HEK293 (cell line): ENCODE results near the gene POLR3E.

Experiments
- GLIS1 ChIP-seq: fragments of 450-650 bp; formaldehyde crosslinking; IDR thresholded peaks from 2 replicates; pipeline ENCODE4 v1.5.1; 2016; ENCODE audit warnings: missing biosample characterization, missing genetic modification characterization
- HOXA7 ChIP-seq: sonication (generic); formaldehyde crosslinking; IDR thresholded peaks from 2 replicates; pipeline ENCODE4 v1.8.1; 2022; ENCODE audit warnings: missing genetic modification reagents, borderline replicate concordance
- KLF16 ChIP-seq: fragments of 450-650 bp; formaldehyde crosslinking; IDR thresholded peaks from 2 replicates; pipeline ENCODE4 v1.5.1; 2017; ENCODE audit warnings: missing biosample characterization, missing genetic modification characterization
- PRDM10 ChIP-seq: fragments of 450-650 bp; formaldehyde crosslinking; IDR thresholded peaks from 2 replicates; pipeline ENCODE4 v1.5.1; 2016; ENCODE audit warnings: missing biosample characterization, missing genetic modification characterization
- SCRT2 ChIP-seq: fragments of 450-650 bp; formaldehyde crosslinking; IDR thresholded peaks from 2 replicates; pipeline ENCODE4 v1.5.1; 2016; ENCODE audit warnings: missing biosample characterization, missing genetic modification characterization
- TRIM28 ChIP-seq: IDR thresholded peaks from 2 replicates; pipeline ENCODE4 v1.6.1; 2011; ENCODE audit warnings: low read length, control low read depth, borderline replicate concordance
- TSHZ1 ChIP-seq: fragments of 450-650 bp; formaldehyde crosslinking; IDR thresholded peaks from 2 replicates; pipeline ENCODE4 v1.5.1; 2016; ENCODE audit warnings: missing biosample characterization, missing genetic modification characterization, borderline replicate concordance
- ZBTB21 ChIP-seq: fragments of 450-650 bp; formaldehyde crosslinking; IDR thresholded peaks from 2 replicates; pipeline ENCODE4 v1.5.1; 2017; ENCODE audit warnings: missing biosample characterization, missing genetic modification characterization
- ZBTB7A ChIP-seq: fragments of 450-650 bp; formaldehyde crosslinking; IDR thresholded peaks from 2 replicates; pipeline ENCODE4 v1.5.1; 2016; ENCODE audit warnings: low read depth, missing biosample characterization, missing genetic modification characterization
- ZNF121 ChIP-seq: fragments of 450-650 bp; formaldehyde crosslinking; IDR thresholded peaks from 2 replicates; pipeline ENCODE4 v1.5.1; 2016; ENCODE audit warnings: missing biosample characterization, missing genetic modification characterization
- ZNF16 ChIP-seq: fragments of 450-650 bp; formaldehyde crosslinking; IDR thresholded peaks from 2 replicates; pipeline ENCODE4 v1.5.1; 2016; ENCODE audit warnings: low read depth, missing biosample characterization, missing genetic modification characterization
- ZNF2 ChIP-seq: fragments of 450-650 bp; formaldehyde crosslinking; IDR thresholded peaks from 2 replicates; pipeline ENCODE4 v1.5.1; 2016; ENCODE audit warnings: missing biosample characterization, missing genetic modification characterization
- ZNF202 ChIP-seq: fragments of 450-650 bp; formaldehyde crosslinking; IDR thresholded peaks from 2 replicates; pipeline ENCODE4 v1.5.1; 2016; ENCODE audit warnings: missing biosample characterization, missing genetic modification characterization, borderline replicate concordance
- ZNF324 ChIP-seq: fragments of 450-650 bp; formaldehyde crosslinking; IDR thresholded peaks from 2 replicates; pipeline ENCODE4 v1.5.1; 2016; ENCODE audit warnings: missing biosample characterization, missing genetic modification characterization
- ZNF473 ChIP-seq: fragments of 450-650 bp; formaldehyde crosslinking; IDR thresholded peaks from 2 replicates; pipeline ENCODE4 v1.5.1; 2017; ENCODE audit warnings: missing biosample characterization, missing genetic modification characterization
- ZNF558 ChIP-seq: fragments of 450-650 bp; formaldehyde crosslinking; IDR thresholded peaks from 2 replicates; pipeline ENCODE4 v1.5.1; 2016; ENCODE audit warnings: missing biosample characterization, missing genetic modification characterization
- ZNF785 ChIP-seq: fragments of 450-650 bp; formaldehyde crosslinking; IDR thresholded peaks from 2 replicates; pipeline ENCODE4 v1.5.1; 2016; ENCODE audit warnings: missing biosample characterization, missing genetic modification characterization
- ZNF843 ChIP-seq: fragments of 450-650 bp; formaldehyde crosslinking; IDR thresholded peaks from 2 replicates; pipeline ENCODE4 v1.5.1; 2016; ENCODE audit warnings: missing biosample characterization, missing genetic modification characterization
- ZSCAN16 ChIP-seq: fragments of 450-650 bp; formaldehyde crosslinking; IDR thresholded peaks from 2 replicates; pipeline ENCODE4 v1.5.1; 2016; ENCODE audit warnings: missing biosample characterization, missing genetic modification characterization
- ZSCAN18 ChIP-seq: fragments of 450-650 bp; formaldehyde crosslinking; IDR thresholded peaks from 2 replicates; pipeline ENCODE4 v1.5.1; 2016; ENCODE audit warnings: missing biosample characterization, missing genetic modification characterization
- ZSCAN30 ChIP-seq: fragments of 450-650 bp; IDR thresholded peaks from 2 replicates; pipeline ENCODE4 v1.5.1; 2018; ENCODE audit warnings: missing biosample characterization, mild to moderate bottlenecking, missing genetic modification characterization, moderate library complexity
- TF ChIP-seq, protein P1 (sequence below): fragments of 450-650 bp; formaldehyde crosslinking; IDR thresholded peaks from 2 replicates; pipeline ENCODE4 v1.5.1; 2016; ENCODE audit warnings: missing biosample characterization, missing genetic modification characterization
- TF ChIP-seq, protein P2 (sequence below): fragments of 450-650 bp; formaldehyde crosslinking; IDR thresholded peaks from 2 replicates; pipeline ENCODE4 v1.5.1; 2016; ENCODE audit warnings: missing biosample characterization, missing genetic modification characterization
- TF ChIP-seq, protein P3 (sequence below): fragments of 450-650 bp; formaldehyde crosslinking; IDR thresholded peaks from 2 replicates; pipeline ENCODE4 v1.5.1; 2016; ENCODE audit warnings: missing biosample characterization, missing genetic modification characterization

The POLR3E gene

GRCh38 chr16:22373662-22374310, 76.6 kb downstream of the POLR3E start (continued):
- TF ChIP-seq ZSCAN18 (tag by site-specific recombination) (no peak), TRIM28 (no peak), SCRT2 (tag by site-specific recombination) (no peak), ZSCAN16 (no peak), ZNF473 (no peak), ZNF324 (tag by site-specific recombination) (no peak), HOXA7 (no peak), PRDM10 (peak; percentile 22; the same call in 1 of the 2 replicates), ZNF16 (no peak), ZNF202 (tag by site-specific recombination) (no peak), TSHZ1 (tag by site-specific recombination) (no peak), ZNF843 (no peak), GLIS1 (tag by site-specific recombination) (no peak), ZBTB21 (tag by site-specific recombination) (no peak), ZBTB7A (tag by site-specific recombination) (no peak), KLF16 (tag by site-specific recombination) (no peak), ZNF2 (tag by site-specific recombination) (0 out of 2 replicates have a peak, but pooled peaks have one; percentile 44), ZSCAN30 (tag by site-specific recombination) (0 out of 2 replicates have a peak, but pooled peaks have one; percentile 14), ZNF558 (tag by site-specific recombination) (no peak), ZNF785 (tag by site-specific recombination) (no peak), ZNF121 (tag by site-specific recombination) (no peak)
- TF ChIP-seq, protein P1, sequence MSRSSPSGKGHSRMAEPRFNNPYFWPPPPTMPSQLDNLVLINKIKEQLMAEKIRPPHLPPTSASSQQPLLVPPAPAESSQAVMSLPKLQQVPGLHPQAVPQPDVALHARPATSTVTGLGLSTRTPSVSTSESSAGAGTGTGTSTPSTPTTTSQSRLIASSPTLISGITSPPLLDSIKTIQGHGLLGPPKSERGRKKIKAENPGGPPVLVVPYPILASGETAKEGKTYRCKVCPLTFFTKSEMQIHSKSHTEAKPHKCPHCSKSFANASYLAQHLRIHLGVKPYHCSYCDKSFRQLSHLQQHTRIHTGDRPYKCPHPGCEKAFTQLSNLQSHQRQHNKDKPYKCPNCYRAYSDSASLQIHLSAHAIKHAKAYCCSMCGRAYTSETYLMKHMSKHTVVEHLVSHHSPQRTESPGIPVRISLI (tag by site-specific recombination): no peak
- TF ChIP-seq, protein P2, sequence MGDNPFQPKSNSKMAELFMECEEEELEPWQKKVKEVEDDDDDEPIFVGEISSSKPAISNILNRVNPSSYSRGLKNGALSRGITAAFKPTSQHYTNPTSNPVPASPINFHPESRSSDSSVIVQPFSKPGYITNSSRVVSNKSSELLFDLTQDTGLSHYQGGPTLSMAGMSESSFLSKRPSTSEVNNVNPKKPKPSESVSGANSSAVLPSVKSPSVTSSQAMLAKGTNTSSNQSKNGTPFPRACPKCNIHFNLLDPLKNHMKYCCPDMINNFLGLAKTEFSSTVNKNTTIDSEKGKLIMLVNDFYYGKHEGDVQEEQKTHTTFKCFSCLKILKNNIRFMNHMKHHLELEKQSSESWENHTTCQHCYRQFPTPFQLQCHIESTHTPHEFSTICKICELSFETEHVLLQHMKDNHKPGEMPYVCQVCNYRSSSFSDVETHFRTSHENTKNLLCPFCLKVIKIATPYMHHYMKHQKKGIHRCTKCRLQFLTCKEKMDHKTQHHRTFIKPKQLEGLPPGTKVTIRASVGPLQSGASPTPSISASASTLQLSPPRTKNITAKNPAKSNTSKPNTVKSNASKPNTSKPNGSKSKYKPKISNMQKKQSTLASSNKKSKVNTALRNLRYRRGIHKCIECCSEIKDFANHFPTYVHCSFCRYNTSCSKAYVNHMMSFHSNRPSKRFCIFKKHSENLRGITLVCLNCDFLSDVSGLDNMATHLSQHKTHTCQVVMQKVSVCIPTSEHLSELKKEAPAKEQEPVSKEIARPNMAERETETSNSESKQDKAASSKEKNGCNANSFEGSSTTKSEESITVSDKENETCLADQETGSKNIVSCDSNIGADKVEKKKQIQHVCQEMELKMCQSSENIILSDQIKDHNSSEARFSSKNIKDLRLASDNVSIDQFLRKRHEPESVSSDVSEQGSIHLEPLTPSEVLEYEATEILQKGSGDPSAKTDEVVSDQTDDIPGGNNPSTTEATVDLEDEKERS (tag by site-specific recombination): no peak
- TF ChIP-seq, protein P3, sequence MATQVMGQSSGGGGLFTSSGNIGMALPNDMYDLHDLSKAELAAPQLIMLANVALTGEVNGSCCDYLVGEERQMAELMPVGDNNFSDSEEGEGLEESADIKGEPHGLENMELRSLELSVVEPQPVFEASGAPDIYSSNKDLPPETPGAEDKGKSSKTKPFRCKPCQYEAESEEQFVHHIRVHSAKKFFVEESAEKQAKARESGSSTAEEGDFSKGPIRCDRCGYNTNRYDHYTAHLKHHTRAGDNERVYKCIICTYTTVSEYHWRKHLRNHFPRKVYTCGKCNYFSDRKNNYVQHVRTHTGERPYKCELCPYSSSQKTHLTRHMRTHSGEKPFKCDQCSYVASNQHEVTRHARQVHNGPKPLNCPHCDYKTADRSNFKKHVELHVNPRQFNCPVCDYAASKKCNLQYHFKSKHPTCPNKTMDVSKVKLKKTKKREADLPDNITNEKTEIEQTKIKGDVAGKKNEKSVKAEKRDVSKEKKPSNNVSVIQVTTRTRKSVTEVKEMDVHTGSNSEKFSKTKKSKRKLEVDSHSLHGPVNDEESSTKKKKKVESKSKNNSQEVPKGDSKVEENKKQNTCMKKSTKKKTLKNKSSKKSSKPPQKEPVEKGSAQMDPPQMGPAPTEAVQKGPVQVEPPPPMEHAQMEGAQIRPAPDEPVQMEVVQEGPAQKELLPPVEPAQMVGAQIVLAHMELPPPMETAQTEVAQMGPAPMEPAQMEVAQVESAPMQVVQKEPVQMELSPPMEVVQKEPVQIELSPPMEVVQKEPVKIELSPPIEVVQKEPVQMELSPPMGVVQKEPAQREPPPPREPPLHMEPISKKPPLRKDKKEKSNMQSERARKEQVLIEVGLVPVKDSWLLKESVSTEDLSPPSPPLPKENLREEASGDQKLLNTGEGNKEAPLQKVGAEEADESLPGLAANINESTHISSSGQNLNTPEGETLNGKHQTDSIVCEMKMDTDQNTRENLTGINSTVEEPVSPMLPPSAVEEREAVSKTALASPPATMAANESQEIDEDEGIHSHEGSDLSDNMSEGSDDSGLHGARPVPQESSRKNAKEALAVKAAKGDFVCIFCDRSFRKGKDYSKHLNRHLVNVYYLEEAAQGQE (tag by site-specific recombination): 0 out of 2 replicates have a peak, but pooled peaks have one; percentile 32
